ENCODE data around the gene RPL11.
"Not testable (repeated sequence)": the region's sequence is repeated elsewhere in the genome, so short reads cannot be mapped to it uniquely, and the experiment has no call there.

The RPL11 gene

DNA sequence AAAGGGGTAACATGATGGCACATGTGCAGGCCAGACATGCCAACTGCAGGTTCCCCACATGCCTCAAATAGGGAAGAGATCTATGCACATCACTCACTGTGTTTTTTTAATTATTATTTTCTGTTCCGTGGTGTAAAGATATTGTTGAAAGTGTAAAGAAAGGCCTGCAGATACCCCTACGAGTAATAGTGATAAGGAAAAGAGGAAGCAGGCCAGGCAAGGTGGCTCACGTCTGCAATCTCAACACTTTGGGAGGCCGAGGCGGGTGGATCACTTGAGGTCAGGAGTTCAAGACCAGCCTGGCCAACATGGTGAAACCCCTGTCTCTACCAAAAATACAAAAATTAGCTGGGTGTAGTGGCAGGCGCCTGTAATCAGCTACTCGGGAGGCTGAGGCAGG lies 6.4 kb upstream of the RPL11 start:
- not testable (repeated sequence) for H3K36me3 ChIP-seq (ENCODE audit: control insufficient read depth, insufficient read depth, low read length); H3K27ac ChIP-seq (ENCODE audit: low read depth, low read length, severe bottlenecking); H3K4me1 ChIP-seq (ENCODE audit: control insufficient read depth, insufficient read depth, low read length, poor library complexity, severe bottlenecking); H3K9me3 ChIP-seq (ENCODE audit: control insufficient read depth, low read length); H3K4me3 ChIP-seq (ENCODE audit: extremely low read depth, insufficient read depth, low read length, poor library complexity, severe bottlenecking)
- 80 to 86% methylated on average over 4 of the region's 7 CpGs for WGBS, 2 experiments (ENCODE audit: insufficient coverage in 2 of 2)

DNA sequence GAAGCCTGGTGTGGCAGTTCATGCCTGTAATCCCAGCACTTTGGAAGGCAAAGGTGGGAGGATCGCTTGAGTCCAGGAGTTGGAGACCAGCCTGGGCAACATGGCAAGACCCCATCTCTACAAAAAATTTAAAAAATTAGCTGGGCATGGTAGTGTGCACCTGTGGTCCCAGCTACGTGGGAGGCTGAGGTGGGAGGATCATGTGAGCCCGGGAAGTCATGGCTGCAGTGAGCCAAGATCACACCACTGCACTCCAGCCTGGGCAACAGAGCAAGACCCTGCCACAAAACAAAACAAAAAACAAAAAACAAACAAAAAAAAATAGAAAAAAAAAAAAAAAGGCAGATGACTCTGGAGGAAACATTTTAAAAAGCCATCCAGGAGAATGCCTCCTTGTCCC lies 3.9 kb upstream of the RPL11 start:
- not testable (repeated sequence) for H3K4me3 ChIP-seq (ENCODE audit: extremely low read depth, insufficient read depth, low read length, poor library complexity, severe bottlenecking); H3K36me3 ChIP-seq (ENCODE audit: control insufficient read depth, insufficient read depth, low read length); H3K9me3 ChIP-seq (ENCODE audit: control insufficient read depth, low read length); H3K4me1 ChIP-seq (ENCODE audit: control insufficient read depth, insufficient read depth, low read length, poor library complexity, severe bottlenecking); H3K27ac ChIP-seq (ENCODE audit: low read depth, low read length, severe bottlenecking)
- 67 to 80% methylated on average over 1 to 3 of the region's 3 CpGs for WGBS, 2 experiments (ENCODE audit: insufficient coverage in 2 of 2)

DNA sequence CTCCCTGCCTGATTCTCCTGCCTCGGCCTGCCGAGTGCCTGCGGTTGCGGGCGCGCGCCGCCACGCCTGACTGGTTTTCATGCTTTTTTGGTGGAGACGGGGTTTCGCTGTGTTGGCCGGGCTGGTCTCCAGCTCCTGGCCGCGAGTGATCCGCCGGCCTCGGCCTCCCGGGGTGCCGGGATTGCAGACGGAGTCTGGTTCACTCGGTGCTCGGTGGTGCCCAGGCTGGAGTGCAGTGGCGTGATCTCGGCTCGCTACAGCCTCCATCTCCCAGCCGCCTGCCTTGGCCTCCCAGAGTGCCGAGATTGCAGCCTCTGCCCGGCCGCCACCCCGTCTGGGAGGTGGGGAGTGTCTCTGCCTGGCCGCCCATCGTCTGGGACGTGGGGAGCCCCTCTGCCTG lies 3.3 kb upstream of the RPL11 start:
- WGBS, 2 experiments (ENCODE audit: insufficient coverage in 2 of 2) = 93 to 98% methylated on average over 11 to 19 of the region's 33 CpGs
- not testable (repeated sequence) for H3K27ac ChIP-seq (ENCODE audit: low read depth, low read length, severe bottlenecking); H3K4me3 ChIP-seq (ENCODE audit: extremely low read depth, insufficient read depth, low read length, poor library complexity, severe bottlenecking); H3K4me1 ChIP-seq (ENCODE audit: control insufficient read depth, insufficient read depth, low read length, poor library complexity, severe bottlenecking); H3K9me3 ChIP-seq (ENCODE audit: control insufficient read depth, low read length)
- H3K36me3 ChIP-seq (ENCODE audit: control insufficient read depth, insufficient read depth, low read length) = peaks cover 12% of the 10 kb centered on the region

DNA sequence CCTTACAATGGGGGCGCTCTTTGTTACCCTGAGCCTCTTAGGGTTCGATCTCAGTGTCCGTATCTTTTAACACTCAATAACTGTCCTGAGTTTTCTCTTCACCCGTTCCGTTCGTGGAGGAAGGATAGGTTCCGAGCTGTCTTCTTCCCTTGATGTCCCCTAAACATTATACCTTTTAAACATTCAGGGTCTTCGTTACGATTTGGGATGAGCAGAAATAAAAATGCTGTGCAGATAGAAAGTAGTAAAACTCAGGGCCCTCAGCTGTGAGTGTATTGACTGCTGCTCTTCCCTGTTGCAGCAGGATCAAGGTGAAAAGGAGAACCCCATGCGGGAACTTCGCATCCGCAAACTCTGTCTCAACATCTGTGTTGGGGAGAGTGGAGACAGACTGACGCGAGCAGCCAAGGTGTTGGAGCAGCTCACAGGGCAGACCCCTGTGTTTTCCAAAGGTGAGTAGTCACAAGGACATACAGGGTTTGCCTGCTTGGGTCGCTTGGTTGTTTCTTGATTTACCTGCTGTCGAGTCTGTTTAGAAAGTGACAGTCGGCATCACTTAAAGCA lies 784 bp downstream of the RPL11 start:
- Histone ChIP-seq H3K4me3 (ENCODE audit: extremely low read depth, insufficient read depth, low read length, poor library complexity, severe bottlenecking) (peak overlapping the region; percentile 98), H3K9me3 (ENCODE audit: control insufficient read depth, low read length) (peaks cover 4% of the 10 kb centered on the region), H3K27ac (ENCODE audit: low read depth, low read length, severe bottlenecking) (peak overlapping the region; percentile 94), H3K36me3 (ENCODE audit: control insufficient read depth, insufficient read depth, low read length) (peaks cover 53% of the 10 kb centered on the region), H3K4me1 (ENCODE audit: control insufficient read depth, insufficient read depth, low read length, poor library complexity, severe bottlenecking) (peaks cover 18% of the 10 kb centered on the region)
- 5 to 9% methylated on average over 7 to 9 of the region's 17 CpGs for WGBS, 2 experiments (ENCODE audit: insufficient coverage in 2 of 2)

DNA sequence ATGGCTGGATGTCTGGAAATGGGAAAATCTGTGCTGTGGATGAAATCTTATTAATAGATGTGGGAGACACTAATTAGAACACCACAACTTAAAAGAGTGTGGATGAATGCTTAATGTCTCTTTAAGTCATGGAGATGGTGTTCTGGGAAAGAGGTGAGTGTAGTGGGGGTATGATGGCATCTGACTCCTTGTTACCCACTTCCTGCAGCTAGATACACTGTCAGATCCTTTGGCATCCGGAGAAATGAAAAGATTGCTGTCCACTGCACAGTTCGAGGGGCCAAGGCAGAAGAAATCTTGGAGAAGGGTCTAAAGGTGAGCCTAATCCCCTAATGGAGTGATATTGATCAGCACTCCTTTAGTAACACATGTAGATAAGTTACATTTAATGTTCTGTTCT lies 2.0 kb downstream of the RPL11 start:
- Histone ChIP-seq H3K27ac (ENCODE audit: low read depth, low read length, severe bottlenecking) (no peak overlapping the region), H3K4me1 (ENCODE audit: control insufficient read depth, insufficient read depth, low read length, poor library complexity, severe bottlenecking) (peaks cover 18% of the 10 kb centered on the region), H3K36me3 (ENCODE audit: control insufficient read depth, insufficient read depth, low read length) (peaks cover 65% of the 10 kb centered on the region), H3K4me3 (ENCODE audit: extremely low read depth, insufficient read depth, low read length, poor library complexity, severe bottlenecking) (peak overlapping the region; percentile 98), H3K9me3 (ENCODE audit: control insufficient read depth, low read length) (peaks cover 4% of the 10 kb centered on the region)
- WGBS, 2 experiments (ENCODE audit: insufficient coverage in 2 of 2) = 75% methylated on average over 2 of the region's 2 CpGs; no CpG with 5 or more reads in 1 of the 2 experiments

DNA sequence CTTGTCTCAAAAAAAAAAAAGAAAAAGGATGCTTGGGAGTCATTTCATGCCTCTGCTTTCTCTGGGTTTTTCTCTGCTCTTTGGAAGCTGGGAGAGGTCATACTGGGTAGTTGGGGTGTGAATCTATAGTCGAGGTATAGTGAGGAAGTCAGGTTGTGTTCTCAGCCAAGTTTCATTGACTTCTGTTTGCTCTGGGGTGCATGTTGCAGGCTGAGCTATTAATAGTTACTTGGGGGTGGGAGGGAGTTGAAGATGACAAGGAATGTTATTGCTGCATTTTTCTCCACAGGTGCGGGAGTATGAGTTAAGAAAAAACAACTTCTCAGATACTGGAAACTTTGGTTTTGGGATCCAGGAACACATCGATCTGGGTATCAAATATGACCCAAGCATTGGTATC lies 2.8 kb downstream of the RPL11 start:
- Histone ChIP-seq H3K9me3 (ENCODE audit: control insufficient read depth, low read length) (peaks cover 4% of the 10 kb centered on the region), H3K4me3 (ENCODE audit: extremely low read depth, insufficient read depth, low read length, poor library complexity, severe bottlenecking) (no peak overlapping the region), H3K36me3 (ENCODE audit: control insufficient read depth, insufficient read depth, low read length) (peaks cover 73% of the 10 kb centered on the region), H3K4me1 (ENCODE audit: control insufficient read depth, insufficient read depth, low read length, poor library complexity, severe bottlenecking) (peaks cover 18% of the 10 kb centered on the region), H3K27ac (ENCODE audit: low read depth, low read length, severe bottlenecking) (no peak overlapping the region)
- WGBS, 2 experiments (ENCODE audit: insufficient coverage in 2 of 2) = 97% methylated on average over 3 of the region's 3 CpGs

DNA sequence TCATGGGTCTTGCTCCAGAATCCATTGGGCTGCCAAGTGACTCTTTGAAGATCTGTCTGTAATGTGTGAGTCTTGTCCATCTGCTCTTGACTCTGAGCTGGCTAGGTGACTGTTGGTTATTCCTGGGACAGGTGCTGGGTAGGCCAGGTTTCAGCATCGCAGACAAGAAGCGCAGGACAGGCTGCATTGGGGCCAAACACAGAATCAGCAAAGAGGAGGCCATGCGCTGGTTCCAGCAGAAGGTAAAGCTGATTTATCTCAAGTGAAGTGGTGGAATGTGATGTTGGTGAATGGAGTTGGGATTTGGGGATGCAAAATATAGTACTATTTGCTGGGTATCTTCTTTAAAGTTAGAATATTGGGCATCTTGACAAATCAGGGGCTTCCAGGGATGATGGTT lies 4.1 kb downstream of the RPL11 start:
- Histone ChIP-seq H3K36me3 (ENCODE audit: control insufficient read depth, insufficient read depth, low read length) (peaks cover 86% of the 10 kb centered on the region), H3K4me3 (ENCODE audit: extremely low read depth, insufficient read depth, low read length, poor library complexity, severe bottlenecking) (no peak overlapping the region), H3K27ac (ENCODE audit: low read depth, low read length, severe bottlenecking) (no peak overlapping the region), H3K4me1 (ENCODE audit: control insufficient read depth, insufficient read depth, low read length, poor library complexity, severe bottlenecking) (peaks cover 18% of the 10 kb centered on the region), H3K9me3 (ENCODE audit: control insufficient read depth, low read length) (peaks cover 3% of the 10 kb centered on the region)
- WGBS, 2 experiments (ENCODE audit: insufficient coverage in 2 of 2) = 90 to 100% methylated on average over 3 of the region's 3 CpGs

DNA sequence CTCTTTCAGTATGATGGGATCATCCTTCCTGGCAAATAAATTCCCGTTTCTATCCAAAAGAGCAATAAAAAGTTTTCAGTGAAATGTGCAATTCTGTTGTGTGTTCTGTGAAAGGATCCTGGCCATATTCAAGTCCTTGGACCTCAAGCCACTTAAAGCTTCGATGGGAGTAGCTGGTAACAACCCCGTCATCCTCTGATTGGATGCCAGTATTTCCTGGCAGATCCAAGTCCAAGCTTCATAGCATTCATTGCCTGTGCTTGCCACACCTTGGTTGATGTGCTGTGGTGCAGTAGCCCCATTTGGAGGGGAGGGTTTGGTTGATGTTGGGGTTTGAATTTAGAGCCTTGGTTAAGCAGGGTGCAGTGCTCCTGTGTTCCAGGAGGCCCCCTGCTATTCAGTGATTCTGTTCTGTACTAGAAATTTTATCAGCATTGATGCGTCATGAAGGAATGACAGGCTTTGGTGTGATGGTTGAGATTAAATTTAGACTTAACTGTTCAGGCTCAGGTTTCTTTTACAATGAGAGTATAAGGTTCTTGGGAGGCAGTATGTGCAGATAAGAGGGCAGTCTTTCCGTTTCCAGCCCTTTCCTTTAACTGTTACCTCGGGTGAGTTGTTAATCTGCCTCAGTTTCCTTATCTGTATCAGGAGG lies 4.9 kb downstream of the RPL11 start:
- Histone ChIP-seq H3K4me1 (ENCODE audit: control insufficient read depth, insufficient read depth, low read length, poor library complexity, severe bottlenecking) (peaks cover 18% of the 10 kb centered on the region), H3K9me3 (ENCODE audit: control insufficient read depth, low read length) (no peaks in the 10 kb centered on the region), H3K36me3 (ENCODE audit: control insufficient read depth, insufficient read depth, low read length) (peaks cover 94% of the 10 kb centered on the region), H3K4me3 (ENCODE audit: extremely low read depth, insufficient read depth, low read length, poor library complexity, severe bottlenecking) (no peak overlapping the region), H3K27ac (ENCODE audit: low read depth, low read length, severe bottlenecking) (no peak overlapping the region)
- 94 to 95% methylated on average over 3 to 4 of the region's 6 CpGs for WGBS, 2 experiments (ENCODE audit: insufficient coverage in 2 of 2)

DNA sequence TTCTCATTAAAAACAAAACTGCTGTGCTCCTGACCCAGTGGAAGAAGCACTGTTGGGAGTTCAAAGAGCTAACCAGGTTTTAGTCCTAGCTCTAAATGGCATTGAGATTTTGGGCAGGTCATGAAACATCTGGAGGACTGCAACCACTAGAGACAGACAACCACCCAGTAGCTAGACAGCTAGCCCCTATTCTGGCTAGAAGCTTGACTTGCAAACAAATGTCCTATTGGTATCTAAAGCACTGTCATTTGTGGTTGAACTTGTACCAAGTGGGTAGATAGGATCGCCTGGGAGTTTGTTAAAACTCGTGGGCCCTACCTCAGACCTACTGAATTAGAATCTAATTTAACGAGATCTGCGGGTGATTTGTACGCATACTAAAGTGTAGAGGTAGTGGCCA lies 6.9 kb downstream of the RPL11 start:
- peaks cover 99% of the 10 kb centered on the region for H3K36me3 ChIP-seq (ENCODE audit: control insufficient read depth, insufficient read depth, low read length)

DNA sequence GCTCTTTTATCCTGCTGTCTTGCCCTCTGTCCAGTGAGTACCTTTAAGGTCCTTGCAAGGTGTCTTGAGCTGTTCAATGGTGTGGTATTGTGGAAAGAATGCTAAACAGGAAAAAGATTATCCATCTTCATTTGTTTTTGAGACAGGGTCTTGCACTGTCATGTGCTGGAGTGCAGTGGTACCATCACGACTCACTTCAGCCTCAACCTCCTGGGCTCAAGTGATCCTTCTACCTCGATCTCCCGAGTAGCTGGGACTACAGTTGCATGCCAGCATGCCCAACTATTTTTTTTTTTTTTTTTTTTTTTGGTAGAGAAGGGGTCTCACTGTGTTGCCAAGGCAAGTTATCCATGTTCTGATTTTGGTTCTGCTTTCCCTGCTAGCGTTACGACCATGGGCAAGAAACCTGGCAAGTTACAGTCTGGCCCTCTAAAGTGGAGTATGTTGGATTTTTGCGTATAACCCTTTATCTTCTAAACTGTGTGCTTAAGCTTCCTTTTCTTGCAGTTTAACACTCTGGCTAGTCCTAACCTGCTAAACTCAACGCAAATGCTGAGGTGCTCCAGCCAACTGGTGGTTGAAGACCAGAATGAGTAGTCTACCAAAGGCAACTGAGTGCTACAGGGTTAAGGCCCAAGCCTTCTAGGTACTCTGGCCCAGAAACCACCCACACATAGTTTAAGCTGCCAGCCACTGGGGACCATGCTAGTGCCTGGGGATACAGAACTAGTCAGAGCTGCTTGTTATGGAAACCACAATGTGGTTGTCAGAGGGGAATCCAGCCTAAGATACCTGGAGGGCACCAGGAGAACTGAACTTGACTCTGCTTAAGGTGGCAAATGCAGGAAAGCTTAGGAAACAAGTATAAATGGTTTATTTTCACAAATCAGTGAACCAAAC lies 7.9 kb downstream of the RPL11 start:
- no peak overlapping the region for H3K4me3 ChIP-seq (ENCODE audit: extremely low read depth, insufficient read depth, low read length, poor library complexity, severe bottlenecking)
- peak overlapping the region; percentile 13 for H3K27ac ChIP-seq (ENCODE audit: low read depth, low read length, severe bottlenecking)
- no peaks in the 10 kb centered on the region for H3K9me3 ChIP-seq (ENCODE audit: control insufficient read depth, low read length)
- peaks cover under 1% of the 10 kb centered on the region for H3K4me1 ChIP-seq (ENCODE audit: control insufficient read depth, insufficient read depth, low read length, poor library complexity, severe bottlenecking)
- WGBS, 2 experiments (ENCODE audit: insufficient coverage in 2 of 2) = 81 to 97% methylated on average over 2 to 3 of the region's 7 CpGs
- peaks cover 96% of the 10 kb centered on the region for H3K36me3 ChIP-seq (ENCODE audit: control insufficient read depth, insufficient read depth, low read length)

More for the DNA sequence above, 6.9 kb downstream of the RPL11 start:
- no peaks in the 10 kb centered on the region for H3K9me3 ChIP-seq (ENCODE audit: control insufficient read depth, low read length)
- WGBS, 2 experiments (ENCODE audit: insufficient coverage in 2 of 2) = 97 to 100% methylated on average over 3 to 4 of the region's 5 CpGs
- H3K4me1 ChIP-seq (ENCODE audit: control insufficient read depth, insufficient read depth, low read length, poor library complexity, severe bottlenecking) = peaks cover 11% of the 10 kb centered on the region
- H3K4me3 ChIP-seq (ENCODE audit: extremely low read depth, insufficient read depth, low read length, poor library complexity, severe bottlenecking) = no peak overlapping the region
- no peak overlapping the region for H3K27ac ChIP-seq (ENCODE audit: low read depth, low read length, severe bottlenecking)
